DOHH2 (cell line): ENCODE results near the gene MCF2L2.

Experiments
- H3F3A ChIP-seq: fragments of 200-600 bp; sonication (generic), shearing (Covaris generic); 2 replicates; pipeline ENCODE4 v1.6.0; 2016; ENCODE audit warnings: antibody characterized with exemption, mild to moderate bottlenecking; ENCODE audit not compliant: control insufficient read depth, insufficient read depth
- H3K27ac ChIP-seq: fragments of 200-600 bp; sonication (generic); 2 replicates; pipeline ENCODE4 v1.5.1; 2014; ENCODE audit warnings: low read depth, mild to moderate bottlenecking, low read length, moderate library complexity
- H3K27me3 ChIP-seq: fragments of 200-600 bp; sonication (generic); 2 replicates; pipeline ENCODE4 v1.6.1; 2014; ENCODE audit warnings: mild to moderate bottlenecking, low read length, mixed read lengths; ENCODE audit not compliant: control insufficient read depth
- H3K36me3 ChIP-seq: fragments of 200-600 bp; sonication (generic); 2 replicates; pipeline ENCODE4 v1.6.1; 2014; ENCODE audit warnings: mild to moderate bottlenecking, low read length, moderate library complexity, mixed read lengths; ENCODE audit not compliant: control insufficient read depth
- H3K4me1 ChIP-seq: fragments of 200-600 bp; sonication (generic); 2 replicates; pipeline ENCODE4 v1.6.1; 2014; ENCODE audit warnings: mild to moderate bottlenecking, low read length, mixed read lengths; ENCODE audit not compliant: control insufficient read depth
- H3K4me2 ChIP-seq: fragments of 200-600 bp; sonication (generic); 2 replicates; pipeline ENCODE4 v1.6.0; 2014; ENCODE audit warnings: mild to moderate bottlenecking, low read length, moderate library complexity
- H3K4me3 ChIP-seq: fragments of 200-600 bp; sonication (generic); 2 replicates; pipeline ENCODE4 v1.5.1; 2014; ENCODE audit warnings: mild to moderate bottlenecking, low read length, mixed read lengths
- H3K79me2 ChIP-seq: fragments of 200-600 bp; sonication (generic); 2 replicates; pipeline ENCODE4 v1.6.1; 2014; ENCODE audit warnings: mild to moderate bottlenecking, low read length, mixed read lengths; ENCODE audit not compliant: control insufficient read depth
- H3K9me2 ChIP-seq: fragments of 200-600 bp; sonication (generic); replicated peaks from 2 replicates; pipeline ENCODE4 v1.6.1; 2014; ENCODE audit warnings: mild to moderate bottlenecking, low read length, mixed read lengths; ENCODE audit not compliant: control insufficient read depth
- H3K9me3 ChIP-seq: fragments of 200-600 bp; sonication (generic); 2 replicates; pipeline ENCODE4 v1.6.1; 2014; ENCODE audit warnings: antibody characterized with exemption, low read length, mixed read lengths; ENCODE audit not compliant: control insufficient read depth, insufficient read depth
- H4K20me1 ChIP-seq: fragments of 200-600 bp; sonication (generic); 2 replicates; pipeline ENCODE4 v1.6.0; 2014; ENCODE audit warnings: low read depth, mild to moderate bottlenecking, antibody characterized with exemption, low read length, moderate library complexity; ENCODE audit not compliant: control insufficient read depth, insufficient read depth
- EZH2phosphoT487 ChIP-seq: fragments of 200-600 bp; sonication (generic); IDR thresholded peaks from 2 replicates; pipeline ENCODE4 v1.6.1; 2017; ENCODE audit warnings: borderline replicate concordance, mild to moderate bottlenecking, antibody characterized with exemption, low read length, moderate library complexity, mixed read lengths
- TF ChIP-seq, protein P1 (sequence below): fragments of 200-600 bp; sonication (generic); IDR thresholded peaks from one replicate; pipeline ENCODE4 v1.5.1; 2014; ENCODE audit warnings: antibody characterized with exemption, mild to moderate bottlenecking, low read depth, low read length; ENCODE audit not compliant: poor library complexity, severe bottlenecking

The MCF2L2 gene

GRCh38 chr3:183300996-183301562 is 127.3 kb downstream of the MCF2L2 start:
- TF ChIP-seq, protein P1, sequence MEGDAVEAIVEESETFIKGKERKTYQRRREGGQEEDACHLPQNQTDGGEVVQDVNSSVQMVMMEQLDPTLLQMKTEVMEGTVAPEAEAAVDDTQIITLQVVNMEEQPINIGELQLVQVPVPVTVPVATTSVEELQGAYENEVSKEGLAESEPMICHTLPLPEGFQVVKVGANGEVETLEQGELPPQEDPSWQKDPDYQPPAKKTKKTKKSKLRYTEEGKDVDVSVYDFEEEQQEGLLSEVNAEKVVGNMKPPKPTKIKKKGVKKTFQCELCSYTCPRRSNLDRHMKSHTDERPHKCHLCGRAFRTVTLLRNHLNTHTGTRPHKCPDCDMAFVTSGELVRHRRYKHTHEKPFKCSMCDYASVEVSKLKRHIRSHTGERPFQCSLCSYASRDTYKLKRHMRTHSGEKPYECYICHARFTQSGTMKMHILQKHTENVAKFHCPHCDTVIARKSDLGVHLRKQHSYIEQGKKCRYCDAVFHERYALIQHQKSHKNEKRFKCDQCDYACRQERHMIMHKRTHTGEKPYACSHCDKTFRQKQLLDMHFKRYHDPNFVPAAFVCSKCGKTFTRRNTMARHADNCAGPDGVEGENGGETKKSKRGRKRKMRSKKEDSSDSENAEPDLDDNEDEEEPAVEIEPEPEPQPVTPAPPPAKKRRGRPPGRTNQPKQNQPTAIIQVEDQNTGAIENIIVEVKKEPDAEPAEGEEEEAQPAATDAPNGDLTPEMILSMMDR = no peak
- TF ChIP-seq EZH2phosphoT487 = no peak
- no peaks in the 10 kb centered on the region for H3K79me2 ChIP-seq
- H3K27ac ChIP-seq = no peak overlapping the region
- H3K4me3 ChIP-seq = no peak overlapping the region
- H3K4me2 ChIP-seq = no peak overlapping the region
- H4K20me1 ChIP-seq = no peaks in the 10 kb centered on the region
- H3K9me3 ChIP-seq = no peaks in the 10 kb centered on the region
- H3K4me1 ChIP-seq = no peaks in the 10 kb centered on the region
- H3K9me2 ChIP-seq = no peaks in the 10 kb centered on the region
- no peaks in the 10 kb centered on the region for H3K36me3 ChIP-seq
- peaks cover 12% of the 10 kb centered on the region for H3K27me3 ChIP-seq
- no peaks in the 10 kb centered on the region for H3F3A ChIP-seq

DNA sequence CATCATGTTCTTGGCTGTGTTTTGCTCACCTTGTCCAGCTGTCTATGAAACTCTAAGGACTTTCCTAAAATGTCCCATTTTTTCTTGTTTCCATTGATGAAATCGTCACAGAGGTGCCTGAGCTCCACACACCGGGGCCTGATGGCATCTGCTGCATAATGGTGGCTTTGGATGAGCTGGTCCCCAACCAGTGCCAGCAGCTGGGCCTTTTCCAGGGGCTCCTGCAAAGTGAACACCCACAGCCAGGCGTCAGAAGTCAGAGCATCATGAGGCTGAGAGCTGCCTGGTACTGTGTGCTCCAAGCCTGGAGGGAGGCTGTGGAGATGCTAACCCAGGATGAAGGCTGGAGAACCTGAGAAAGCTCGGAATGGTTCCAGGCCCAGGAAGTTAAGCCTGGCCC is 128.4 kb downstream of the MCF2L2 start:
- Histone ChIP-seq H3K4me3 (no peak overlapping the region), H4K20me1 (no peaks in the 10 kb centered on the region), H3K4me1 (no peaks in the 10 kb centered on the region), H3K79me2 (no peaks in the 10 kb centered on the region), H3K4me2 (no peak overlapping the region), H3F3A (no peaks in the 10 kb centered on the region), H3K9me2 (no peaks in the 10 kb centered on the region), H3K36me3 (no peaks in the 10 kb centered on the region), H3K9me3 (no peaks in the 10 kb centered on the region), H3K27ac (no peak overlapping the region), H3K27me3 (peaks cover 8% of the 10 kb centered on the region; the same call in 1 of the 2 replicates)
- TF ChIP-seq, protein P1 = no peak
- no peak for TF ChIP-seq EZH2phosphoT487

DNA sequence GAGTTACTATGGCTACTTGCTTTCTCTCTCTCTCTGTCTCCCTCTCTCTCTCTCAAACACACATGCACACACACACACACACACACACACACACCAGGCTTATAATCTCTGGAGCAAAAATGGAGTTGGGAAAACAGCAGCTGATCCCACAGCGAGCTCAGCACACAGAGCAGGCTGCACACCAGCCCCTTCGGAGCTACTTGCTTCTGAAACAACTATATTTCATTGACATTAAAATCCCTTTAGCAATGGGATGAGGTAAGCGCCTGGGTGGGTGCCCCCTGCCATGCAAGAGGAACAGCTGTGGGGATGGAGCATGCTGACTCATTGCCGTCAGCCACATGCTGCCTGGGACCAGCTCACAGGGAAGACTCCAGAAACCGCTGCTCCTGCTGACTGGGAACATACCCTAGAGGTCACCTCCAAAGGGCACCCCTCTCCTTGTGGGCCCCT is 129.7 kb downstream of the MCF2L2 start:
- Histone ChIP-seq H3K4me3 (no peak overlapping the region), H4K20me1 (no peaks in the 10 kb centered on the region), H3K4me2 (no peak overlapping the region), H3K4me1 (no peaks in the 10 kb centered on the region), H3K27me3 (peaks cover 8% of the 10 kb centered on the region; the same call in 1 of the 2 replicates), H3K36me3 (no peaks in the 10 kb centered on the region), H3F3A (no peaks in the 10 kb centered on the region), H3K79me2 (no peaks in the 10 kb centered on the region), H3K9me3 (no peaks in the 10 kb centered on the region), H3K27ac (no peak overlapping the region), H3K9me2 (no peaks in the 10 kb centered on the region)
- TF ChIP-seq, protein P1 = no peak
- no peak for TF ChIP-seq EZH2phosphoT487
